GM03348 (cell line): ENCODE measurements around the gene MRGPRX2.
A peak's percentile ranks its signal among the peaks of the same experiment; 100 is the strongest.

Source experiments
- DNase-seq: peaks from one replicate; pipeline ENCODE4 v3.0.0; 2012; ENCODE audit warnings: low spot score

Gene MRGPRX2

DNA sequence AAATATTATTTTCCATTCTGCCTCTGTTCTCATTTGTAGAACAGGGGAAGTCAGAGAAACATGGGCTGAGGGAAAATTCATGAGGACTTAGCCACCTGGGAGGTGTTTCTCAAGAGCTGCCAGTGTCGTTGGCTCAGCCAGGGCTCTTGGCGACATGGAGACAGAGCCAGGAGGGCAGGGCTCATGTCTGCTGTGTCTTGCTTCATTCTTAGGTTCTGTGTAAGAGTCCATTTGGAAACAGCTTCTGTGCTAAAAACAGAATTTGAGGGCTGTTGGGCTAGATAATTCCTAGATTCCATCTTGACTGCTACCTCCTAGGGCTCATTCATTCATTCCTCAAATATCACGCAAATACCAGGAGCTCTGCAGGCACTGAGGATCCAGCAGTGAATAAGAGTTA lies 15.1 kb upstream of the MRGPRX2 start:
- DNase-seq, result no peak

GRCh38 chr11:19073454-19074415 lies 13.2 kb upstream of the MRGPRX2 start:
- DNase-seq, result no peak

DNA sequence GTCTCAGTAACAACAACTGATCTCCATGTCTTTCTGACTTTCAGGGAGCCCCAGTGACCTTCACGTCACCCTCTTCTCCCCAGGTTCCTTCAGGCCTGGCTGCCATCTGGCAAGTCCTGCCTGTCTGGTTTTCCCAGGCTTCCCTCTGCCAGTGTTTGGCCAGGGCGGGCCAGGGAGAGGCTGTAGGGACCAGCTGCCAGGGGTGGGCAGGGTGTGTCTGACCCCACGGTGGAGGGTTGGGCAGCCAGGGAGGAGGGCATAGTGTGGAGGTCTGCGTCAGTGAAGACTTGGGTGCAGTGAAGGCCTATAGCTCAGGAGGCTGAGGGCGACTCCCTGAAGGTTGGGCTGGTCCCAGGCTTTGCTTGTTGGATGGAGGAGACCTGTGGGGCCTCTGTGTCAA lies 11.9 kb upstream of the MRGPRX2 start:
- no peak for DNase-seq

DNA sequence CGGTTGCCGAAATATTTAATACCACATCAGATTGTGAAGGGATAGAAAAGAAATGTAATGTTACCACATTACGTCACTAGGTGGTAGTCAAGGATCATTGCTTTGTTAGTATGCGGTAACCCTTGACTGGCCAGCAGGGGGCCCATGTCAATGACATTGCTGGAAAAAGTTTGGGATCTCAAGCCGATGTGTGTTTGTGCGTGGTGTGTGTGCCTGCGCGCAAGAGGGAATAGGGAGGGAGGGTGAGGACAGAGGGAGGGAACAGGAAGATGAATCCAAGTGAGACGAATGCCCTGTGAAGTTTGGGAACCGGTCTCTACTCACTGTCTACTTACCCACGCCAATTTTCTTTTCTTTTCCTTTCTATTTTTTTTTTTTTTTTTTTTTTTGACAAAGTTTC lies 10.7 kb upstream of the MRGPRX2 start:
- peak; percentile 87 for DNase-seq

DNA sequence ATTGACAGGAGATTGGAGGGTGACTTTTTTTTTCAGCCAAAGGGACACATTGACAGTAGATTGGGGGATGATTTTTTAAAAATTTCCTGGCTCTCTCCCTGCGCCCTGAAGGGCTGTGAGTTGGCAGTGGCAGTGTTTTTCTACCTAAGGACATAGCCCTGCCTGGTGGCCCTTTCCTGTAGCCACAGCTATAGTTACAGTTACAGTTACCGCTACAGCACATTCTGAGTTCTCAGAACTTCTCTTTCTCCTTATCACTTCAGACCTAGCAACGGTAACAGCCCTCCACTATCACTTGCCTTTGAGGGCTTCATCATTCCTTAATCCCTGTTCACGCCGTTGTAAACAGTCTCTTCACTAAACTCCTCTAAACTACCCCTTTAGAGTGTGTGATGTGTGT lies 684 bp downstream of the MRGPRX2 start:
- no peak for DNase-seq

- DNase-seq, result no peak
Measured at GRCh38 chr11:19055905-19056304, 4.6 kb downstream of the MRGPRX2 start.

DNA sequence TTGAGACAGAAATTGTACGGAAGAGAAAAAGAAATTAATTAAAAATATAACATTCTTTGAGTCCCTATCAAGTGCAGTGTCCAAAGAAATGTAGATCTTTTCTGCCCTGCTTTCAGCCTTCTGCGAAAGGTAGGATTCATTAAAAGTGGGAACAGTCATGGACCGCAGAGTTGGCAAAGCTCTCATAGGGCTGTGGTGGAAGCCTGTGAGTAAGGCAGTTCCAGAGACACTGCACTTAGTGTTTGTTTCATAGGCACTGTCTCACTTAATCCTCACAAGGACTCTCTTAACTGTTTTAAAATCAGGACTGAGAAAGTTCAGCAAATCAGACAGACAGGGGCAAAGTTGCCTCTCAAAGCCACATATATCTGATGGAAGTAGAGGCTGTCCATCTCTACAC lies 5.5 kb downstream of the MRGPRX2 start:
- no peak for DNase-seq

- no peak for DNase-seq
Measured at GRCh38 chr11:19053909-19054308, 6.6 kb downstream of the MRGPRX2 start.

DNA sequence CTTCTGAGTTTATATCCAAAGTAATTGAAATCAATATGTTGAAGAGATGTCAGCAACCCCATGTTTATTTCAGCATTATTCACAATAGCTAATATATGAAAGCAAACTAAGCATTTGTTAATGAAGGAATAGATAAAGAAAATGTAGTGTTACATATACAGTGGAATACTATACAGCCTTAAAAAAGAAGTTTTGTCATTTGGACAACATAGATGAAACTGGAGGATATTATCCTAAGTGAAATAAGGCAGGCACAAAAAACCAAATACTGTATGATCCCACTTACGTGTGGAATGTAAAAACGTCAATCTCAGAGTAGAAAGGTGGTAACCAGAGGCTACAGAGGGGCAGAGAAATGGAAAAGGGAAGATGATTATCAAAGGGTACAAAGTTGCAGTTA lies 10.2 kb downstream of the MRGPRX2 start:
- DNase-seq, result no peak

DNA sequence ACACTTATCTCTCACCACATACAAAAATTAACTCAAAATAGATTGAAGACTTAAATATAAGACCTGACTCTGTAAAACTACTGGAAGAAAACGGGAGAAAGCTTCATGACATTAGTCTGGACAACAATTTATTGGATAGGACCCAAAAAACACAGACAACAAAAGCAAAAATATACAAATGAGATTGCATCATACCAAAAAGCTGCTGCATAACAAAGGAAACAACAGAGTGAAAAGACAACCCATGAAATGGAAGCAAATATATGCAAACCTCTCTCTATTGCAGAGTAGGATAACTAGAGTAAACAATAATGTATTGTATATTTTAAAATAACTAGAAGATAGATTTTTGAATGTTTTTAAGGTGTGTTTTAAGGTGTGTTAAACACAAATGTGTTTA lies 11.2 kb downstream of the MRGPRX2 start:
- no peak for DNase-seq

DNA sequence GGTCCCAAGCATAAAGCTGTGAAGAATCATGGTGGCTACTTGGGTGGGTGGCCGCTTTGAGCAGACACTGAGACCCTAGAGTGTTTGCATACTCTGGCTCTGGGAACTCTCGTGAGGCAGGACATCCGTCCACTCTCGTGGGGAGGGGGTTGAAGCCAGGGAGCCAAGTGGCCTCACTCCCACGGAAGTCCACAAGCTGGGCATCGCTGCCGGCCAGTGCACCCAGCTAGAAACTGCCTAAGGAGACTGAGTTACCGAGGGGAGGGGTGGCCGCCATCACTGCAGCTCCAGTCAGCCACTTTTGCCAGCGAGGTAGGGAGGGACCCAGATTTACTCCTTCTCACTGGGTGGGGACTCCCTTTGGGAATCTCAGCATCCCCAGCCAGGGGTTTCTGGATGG lies 20.5 kb downstream of the MRGPRX2 start:
- no peak for DNase-seq

GRCh38 chr11:19039409-19039808 lies 21.1 kb downstream of the MRGPRX2 start:
- no peak for DNase-seq

- DNase-seq, result no peak
Measured at GRCh38 chr11:19032990-19033389, 27.5 kb downstream of the MRGPRX2 start.

DNA sequence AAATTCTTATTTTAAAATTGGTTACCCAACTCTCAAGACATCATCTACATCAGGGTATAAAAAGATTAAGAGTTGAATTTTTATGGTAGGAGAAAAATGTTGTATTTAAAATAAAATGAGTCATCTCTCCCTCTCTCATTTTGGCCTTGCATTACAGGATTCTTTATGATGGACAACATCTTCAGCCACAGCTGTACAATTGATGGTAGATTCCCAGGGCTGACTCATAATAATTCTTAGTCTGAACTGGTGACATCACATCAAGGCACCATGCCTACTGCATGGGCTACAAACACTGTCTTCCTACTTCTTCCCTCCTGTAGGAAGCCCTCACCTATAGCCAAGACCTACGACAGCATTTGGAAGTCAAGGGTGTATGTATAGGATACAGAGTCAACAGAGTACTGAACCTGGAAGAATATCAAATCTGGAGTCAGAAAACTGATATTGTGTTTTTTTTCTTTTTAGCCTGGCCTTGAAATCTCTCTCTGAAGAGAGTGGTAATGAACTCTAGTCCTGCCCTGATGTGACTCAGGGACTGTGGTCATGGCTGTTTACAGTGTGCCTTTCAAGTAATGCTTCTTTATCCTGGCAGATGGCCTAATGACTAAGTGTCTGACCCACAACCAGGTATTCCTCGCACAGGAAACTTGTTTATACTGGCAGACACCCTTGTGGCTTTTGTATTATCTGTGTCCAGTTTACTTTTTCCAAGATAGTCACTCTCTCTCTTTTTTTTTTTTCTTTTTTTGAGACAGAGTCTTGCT lies 32.5 kb downstream of the MRGPRX2 start:
- DNase-seq, result no peak

GRCh38 chr11:19026862-19027261 lies 33.7 kb downstream of the MRGPRX2 start:
- DNase-seq, result no peak

- DNase-seq, result no peak
Measured at GRCh38 chr11:19025481-19026406, 34.8 kb downstream of the MRGPRX2 start.

DNA sequence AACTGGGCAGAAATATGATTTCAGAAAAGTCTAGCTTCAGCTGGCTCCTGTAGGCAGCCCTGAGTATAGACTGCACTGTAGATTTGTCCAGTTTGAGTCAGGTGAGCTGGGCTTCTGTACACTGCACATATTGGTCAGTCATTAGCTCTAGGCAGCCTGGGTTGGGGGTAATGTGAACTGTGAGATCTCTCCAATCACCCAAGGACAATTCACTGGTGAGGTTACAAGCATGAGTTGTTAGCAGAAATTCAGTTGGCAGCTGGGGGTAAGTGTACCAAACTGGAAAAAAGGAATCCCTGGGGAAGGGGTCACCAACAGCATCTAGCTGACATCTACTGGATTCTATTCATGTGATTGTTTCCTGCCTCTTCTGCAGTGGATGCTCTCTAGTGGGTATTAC lies 39.7 kb downstream of the MRGPRX2 start:
- no peak for DNase-seq

DNA sequence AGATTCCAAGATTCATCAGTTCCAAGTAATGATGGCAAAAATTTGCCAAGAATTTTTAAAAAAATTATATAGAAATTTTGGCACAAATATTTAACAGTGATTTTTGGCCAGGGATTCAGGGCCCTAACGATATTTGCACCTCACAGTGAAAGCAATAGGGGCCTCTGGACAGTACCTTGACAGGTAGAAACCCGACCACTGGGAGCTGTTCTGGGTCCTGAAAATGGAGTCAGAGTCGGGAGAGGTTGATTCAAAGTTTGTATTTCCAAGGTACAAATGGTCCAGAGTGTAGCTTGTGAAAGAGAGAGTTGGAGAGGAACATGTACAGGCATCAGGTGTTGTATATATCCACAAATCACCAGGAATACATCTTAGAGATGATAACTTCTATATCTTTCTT lies 41.6 kb downstream of the MRGPRX2 start:
- no peak for DNase-seq

DNA sequence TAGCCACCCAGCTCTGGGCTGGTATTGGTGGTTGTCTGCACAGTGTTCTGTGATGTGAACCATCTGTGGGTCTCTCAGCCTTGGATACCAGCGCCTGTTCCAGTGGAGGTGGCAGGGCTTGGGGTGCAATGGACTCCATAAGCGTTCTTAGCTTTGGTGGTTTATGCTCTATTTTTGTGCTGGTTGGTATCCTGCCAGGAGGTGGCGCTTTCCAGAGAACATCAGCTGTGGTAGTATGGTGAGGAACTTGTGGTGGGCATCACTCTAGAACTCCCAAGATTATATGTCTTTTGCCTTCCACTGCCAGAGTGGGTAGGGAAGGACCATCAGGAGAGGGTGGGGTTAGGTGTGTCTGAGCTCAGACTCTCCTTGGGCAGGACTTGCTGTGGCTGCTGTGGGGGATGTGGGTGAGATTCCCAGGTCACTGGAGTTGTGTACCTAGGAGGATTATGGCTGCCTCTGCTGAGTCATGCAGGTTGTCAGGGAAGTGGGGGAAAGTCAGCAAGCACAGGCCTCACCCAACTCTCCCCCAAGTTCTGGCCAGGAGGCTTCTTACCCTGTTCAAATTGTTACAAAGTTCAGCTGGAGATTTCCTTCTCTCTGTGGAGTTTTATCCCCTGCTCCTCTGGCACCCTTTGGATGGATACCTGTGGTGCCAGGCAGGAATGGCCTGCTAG lies 47.2 kb downstream of the MRGPRX2 start:
- DNase-seq, result no peak

GRCh38 chr11:19012636-19013035 lies 47.9 kb downstream of the MRGPRX2 start:
- no peak for DNase-seq
